Measurements from ENCODE around the gene ITIH6.

DNA sequence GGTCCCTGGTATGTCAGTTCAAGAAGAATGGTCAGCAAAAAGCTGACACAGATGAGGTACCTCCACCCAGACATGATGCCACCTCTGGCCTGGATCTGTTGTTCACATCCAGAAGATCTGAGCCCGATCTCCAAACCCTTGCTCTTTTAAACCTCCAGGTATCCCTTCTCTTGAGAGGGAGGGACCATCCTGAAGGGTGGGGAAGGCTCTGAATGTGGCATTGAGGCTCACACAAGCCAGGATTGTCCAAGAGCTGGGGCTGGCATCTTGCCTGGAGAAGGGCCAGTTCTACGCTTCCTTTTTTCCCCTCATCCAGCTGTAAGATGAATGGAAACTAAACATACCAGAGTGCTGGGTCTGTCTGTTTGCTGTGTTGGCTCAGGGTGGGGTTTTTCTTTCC, at the start of gene ITIH6:
- TF ChIP-seq FOXA1 (IDR thresholded peaks at IDR 0.05): no peak
- TF ChIP-seq FOXM1 (IDR thresholded peaks at IDR 0.05; ENCODE audit: borderline replicate concordance): no peak
- no peak for TF ChIP-seq FOXK2 (IDR thresholded peaks at IDR 0.05)
- TF ChIP-seq SUZ12 (IDR thresholded peaks at IDR 0.05): no peak
- TF ChIP-seq SP1 (IDR thresholded peaks at IDR 0.05): no peak
- no peak for TF ChIP-seq ARNT (IDR thresholded peaks at IDR 0.05)
- TF ChIP-seq LEF1 (IDR thresholded peaks at IDR 0.05; ENCODE audit: borderline replicate concordance): no peak
- TF ChIP-seq TARDBP (IDR thresholded peaks at IDR 0.05): no peak
- no peak for TF ChIP-seq CTBP1 (IDR thresholded peaks at IDR 0.05; ENCODE audit: borderline replicate concordance)
- TF ChIP-seq ZNF384 (IDR thresholded peaks at IDR 0.05): no peak
- no peak for TF ChIP-seq BHLHE40 (IDR thresholded peaks at IDR 0.05; ENCODE audit: borderline replicate concordance)
- TF ChIP-seq NFRKB (IDR thresholded peaks at IDR 0.05): no peak
- TF ChIP-seq, protein P1, sequence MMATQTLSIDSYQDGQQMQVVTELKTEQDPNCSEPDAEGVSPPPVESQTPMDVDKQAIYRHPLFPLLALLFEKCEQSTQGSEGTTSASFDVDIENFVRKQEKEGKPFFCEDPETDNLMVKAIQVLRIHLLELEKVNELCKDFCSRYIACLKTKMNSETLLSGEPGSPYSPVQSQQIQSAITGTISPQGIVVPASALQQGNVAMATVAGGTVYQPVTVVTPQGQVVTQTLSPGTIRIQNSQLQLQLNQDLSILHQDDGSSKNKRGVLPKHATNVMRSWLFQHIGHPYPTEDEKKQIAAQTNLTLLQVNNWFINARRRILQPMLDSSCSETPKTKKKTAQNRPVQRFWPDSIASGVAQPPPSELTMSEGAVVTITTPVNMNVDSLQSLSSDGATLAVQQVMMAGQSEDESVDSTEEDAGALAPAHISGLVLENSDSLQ (IDR thresholded peaks at IDR 0.05): no peak
- no peak for TF ChIP-seq HDGF (IDR thresholded peaks at IDR 0.05; ENCODE audit: borderline replicate concordance)
